ENCODE results near the gene CCDC197.

DNA sequence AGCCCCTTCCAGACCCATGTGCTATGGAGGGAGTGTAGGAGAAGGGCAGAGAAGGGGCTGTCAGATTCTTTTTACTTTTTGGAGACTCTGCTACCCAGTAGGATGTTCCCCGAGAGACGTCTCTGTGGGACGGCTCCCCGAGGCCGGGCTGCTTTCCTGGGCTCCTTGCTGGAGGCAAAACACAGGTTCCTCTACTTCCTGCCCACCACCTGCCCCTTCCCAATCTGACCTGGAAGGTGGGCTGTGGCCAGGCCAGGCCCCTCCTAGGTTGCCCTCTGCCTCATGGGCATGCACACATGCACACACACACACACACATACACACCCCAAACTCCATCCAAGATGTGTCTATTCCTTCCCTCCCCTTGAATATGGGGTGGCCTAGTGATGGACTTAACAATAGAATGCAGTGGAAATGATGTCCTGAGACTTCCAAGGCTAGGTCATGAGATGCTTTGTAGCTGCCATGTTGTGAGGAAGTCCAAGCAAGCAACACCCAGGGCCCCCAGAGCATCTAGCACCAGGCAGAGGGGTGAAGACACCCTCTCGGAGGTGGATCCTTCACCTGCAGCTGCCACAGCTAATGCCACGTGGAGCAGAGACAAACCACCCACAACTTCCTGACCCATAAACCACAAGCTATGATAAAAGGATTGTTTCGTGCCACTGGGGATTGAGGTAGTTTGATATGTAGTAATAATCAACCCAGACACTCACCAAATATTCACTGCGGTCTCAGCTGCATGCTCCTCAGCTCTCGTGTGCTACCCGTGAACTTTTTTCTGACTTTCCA, 19.1 kb upstream of the CCDC197 start:
- no peak for TF ChIP-seq CTCF (IDR thresholded peaks at IDR 0.05)
- no peak for TF ChIP-seq POLR2A (IDR thresholded peaks at IDR 0.05)

Data from body of pancreas (tissue), 4 donors.